ENCODE results near the gene ABCF2. TPM values are rescaled to one million over a fixed set of nuclear protein-coding genes. Genes with fewer than 3 reads are reported as not detected.

Gene ABCF2
- polyA plus RNA-seq, 1 donor (not counting 4 experiments of a cell fraction or from before 2014, with no cell fraction given) = 33.3 TPM

DNA sequence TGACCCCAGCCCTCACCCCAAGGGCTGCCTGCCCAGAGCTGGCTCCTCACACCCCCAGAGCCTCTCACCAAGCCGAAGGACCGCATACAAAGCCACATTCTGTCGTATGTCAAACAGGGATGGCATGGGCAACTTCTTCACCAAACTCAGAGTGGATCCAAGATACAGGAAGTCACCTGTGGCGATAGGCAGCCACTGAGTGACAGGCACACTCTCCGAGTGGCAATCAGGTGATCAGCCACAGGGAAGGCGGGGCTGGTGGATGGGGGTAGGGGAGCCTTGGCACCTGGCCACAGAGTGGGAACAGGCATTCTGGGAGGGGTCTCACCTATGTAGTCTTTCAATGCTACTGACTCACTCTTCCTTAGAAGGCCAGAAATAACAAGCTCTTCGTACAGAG is 32.8 kb downstream of the ABCF2 start:
- Histone ChIP-seq H3K4me2 (ENCODE audit: control insufficient read depth, extremely low read depth, insufficient read depth, low read depth, low read length) (no peak overlapping the region), H3K4me1 (ENCODE audit: control insufficient read depth, extremely low read depth, insufficient read depth, low read length) (no peaks in the 10 kb centered on the region), H3K9ac (ENCODE audit: control insufficient read depth, extremely low read depth, insufficient read depth, low read length) (no peak overlapping the region), H3K4me3 (ENCODE audit: control insufficient read depth in 2 of 3, extremely low read depth in 1 of 3, insufficient read depth in 2 of 3, low read depth in 1 of 3, low read length in 3 of 3) (no peak overlapping the region), H3K79me2 (ENCODE audit: control insufficient read depth, insufficient read depth, low read length) (no peaks in the 10 kb centered on the region), H2AFZ (ENCODE audit: control insufficient read depth, low read length) (no peak overlapping the region), H3K9me3 (ENCODE audit: control insufficient read depth, low read depth, low read length) (no peaks in the 10 kb centered on the region), H3K27ac (ENCODE audit: control insufficient read depth, insufficient read depth, low read length) (no peak overlapping the region), H3K36me3 (ENCODE audit: control insufficient read depth in 2 of 2, extremely low read depth in 1 of 2, insufficient read depth in 2 of 2, low read length in 2 of 2) (no peaks in the 10 kb centered on the region), H3K27me3 (ENCODE audit: control insufficient read depth, extremely low read depth, insufficient read depth, low read length) (peaks cover 41% of the 10 kb centered on the region), H3K9me1 (ENCODE audit: control insufficient read depth, extremely low read depth, insufficient read depth, low read length) (no peaks in the 10 kb centered on the region), H4K20me1 (ENCODE audit: control insufficient read depth, extremely low read depth, insufficient read depth, low read length) (no peaks in the 10 kb centered on the region)
- DNase-seq (ENCODE audit: low read depth, low spot score) = no peak
- TF ChIP-seq EZH2 (IDR thresholded peaks at IDR 0.05; ENCODE audit: low read length) = no peak
- TF ChIP-seq, protein P1, sequence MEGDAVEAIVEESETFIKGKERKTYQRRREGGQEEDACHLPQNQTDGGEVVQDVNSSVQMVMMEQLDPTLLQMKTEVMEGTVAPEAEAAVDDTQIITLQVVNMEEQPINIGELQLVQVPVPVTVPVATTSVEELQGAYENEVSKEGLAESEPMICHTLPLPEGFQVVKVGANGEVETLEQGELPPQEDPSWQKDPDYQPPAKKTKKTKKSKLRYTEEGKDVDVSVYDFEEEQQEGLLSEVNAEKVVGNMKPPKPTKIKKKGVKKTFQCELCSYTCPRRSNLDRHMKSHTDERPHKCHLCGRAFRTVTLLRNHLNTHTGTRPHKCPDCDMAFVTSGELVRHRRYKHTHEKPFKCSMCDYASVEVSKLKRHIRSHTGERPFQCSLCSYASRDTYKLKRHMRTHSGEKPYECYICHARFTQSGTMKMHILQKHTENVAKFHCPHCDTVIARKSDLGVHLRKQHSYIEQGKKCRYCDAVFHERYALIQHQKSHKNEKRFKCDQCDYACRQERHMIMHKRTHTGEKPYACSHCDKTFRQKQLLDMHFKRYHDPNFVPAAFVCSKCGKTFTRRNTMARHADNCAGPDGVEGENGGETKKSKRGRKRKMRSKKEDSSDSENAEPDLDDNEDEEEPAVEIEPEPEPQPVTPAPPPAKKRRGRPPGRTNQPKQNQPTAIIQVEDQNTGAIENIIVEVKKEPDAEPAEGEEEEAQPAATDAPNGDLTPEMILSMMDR (optimal IDR thresholded peaks at IDR 0.05 in 1 of 3, IDR thresholded peaks at IDR 0.05 in 1 of 3, conservative IDR thresholded peaks at IDR 0.05 in 1 of 3; ENCODE audit: extremely low read depth in 1 of 3, insufficient read depth in 2 of 3, low read length in 3 of 3) = no peak
- no peak for FAIRE-seq
- dilution Hi-C loops (cut with MboI; ENCODE audit: extremely low pct_ligation_motif_present, low sequenced_read_pairs) = no loop called here

DNA sequence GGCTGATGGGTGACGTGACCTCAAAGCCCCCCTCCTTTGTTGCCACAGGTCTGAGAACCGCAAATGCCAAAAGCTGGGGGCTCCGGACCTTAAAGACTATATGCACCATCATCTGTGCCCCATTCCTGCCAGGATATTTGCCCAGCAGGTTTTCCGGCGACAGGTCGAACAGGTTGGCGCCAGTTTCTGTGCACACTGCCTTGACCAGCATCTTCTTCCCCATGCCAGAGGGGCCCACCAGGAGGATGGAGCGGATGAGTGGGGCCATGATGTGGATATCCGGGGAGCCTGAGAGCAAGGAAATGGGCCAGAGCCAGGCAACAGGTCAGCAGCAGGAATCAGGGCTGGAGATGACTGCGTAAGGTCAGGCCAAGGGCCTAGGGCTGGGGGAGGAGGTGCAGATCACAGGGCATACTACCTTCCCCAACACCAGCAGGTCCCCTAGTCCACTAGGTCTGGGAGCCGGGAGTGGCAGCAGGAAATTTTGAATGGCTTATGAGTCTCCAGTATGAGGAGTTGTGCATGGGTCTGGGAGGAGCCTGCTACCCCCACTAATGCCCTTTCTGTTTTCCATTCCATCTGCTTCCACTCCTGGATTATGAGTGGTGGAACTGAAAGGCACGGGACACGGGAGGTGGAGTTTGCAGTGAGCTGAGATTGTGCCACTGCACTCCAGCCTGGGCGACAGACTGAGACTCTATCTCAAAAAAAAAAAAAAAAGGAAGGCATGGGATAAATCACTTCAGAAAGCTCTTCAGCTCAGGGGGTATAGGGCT is 33.6 kb downstream of the ABCF2 start:
- Histone ChIP-seq H3K36me3 (ENCODE audit: control insufficient read depth in 2 of 2, extremely low read depth in 1 of 2, insufficient read depth in 2 of 2, low read length in 2 of 2) (no peaks in the 10 kb centered on the region), H3K4me1 (ENCODE audit: control insufficient read depth, extremely low read depth, insufficient read depth, low read length) (no peaks in the 10 kb centered on the region), H3K9ac (ENCODE audit: control insufficient read depth, extremely low read depth, insufficient read depth, low read length) (no peak overlapping the region), H3K27me3 (ENCODE audit: control insufficient read depth, extremely low read depth, insufficient read depth, low read length) (peaks cover 36% of the 10 kb centered on the region), H3K9me1 (ENCODE audit: control insufficient read depth, extremely low read depth, insufficient read depth, low read length) (no peaks in the 10 kb centered on the region), H2AFZ (ENCODE audit: control insufficient read depth, low read length) (no peak overlapping the region), H3K9me3 (ENCODE audit: control insufficient read depth, low read depth, low read length) (no peaks in the 10 kb centered on the region), H3K4me3 (ENCODE audit: control insufficient read depth in 2 of 3, extremely low read depth in 1 of 3, insufficient read depth in 2 of 3, low read depth in 1 of 3, low read length in 3 of 3) (no peak overlapping the region), H3K4me2 (ENCODE audit: control insufficient read depth, extremely low read depth, insufficient read depth, low read depth, low read length) (no peak overlapping the region), H3K79me2 (ENCODE audit: control insufficient read depth, insufficient read depth, low read length) (no peaks in the 10 kb centered on the region), H4K20me1 (ENCODE audit: control insufficient read depth, extremely low read depth, insufficient read depth, low read length) (no peaks in the 10 kb centered on the region), H3K27ac (ENCODE audit: control insufficient read depth, insufficient read depth, low read length) (no peak overlapping the region)
- dilution Hi-C loops (cut with MboI; ENCODE audit: extremely low pct_ligation_motif_present, low sequenced_read_pairs) = no loop called here
- FAIRE-seq (no peak), DNase-seq (ENCODE audit: low read depth, low spot score) (no peak)
- TF ChIP-seq, protein P1 (optimal IDR thresholded peaks at IDR 0.05 in 1 of 3, IDR thresholded peaks at IDR 0.05 in 1 of 3, conservative IDR thresholded peaks at IDR 0.05 in 1 of 3; ENCODE audit: extremely low read depth in 1 of 3, insufficient read depth in 2 of 3, low read length in 3 of 3) = no peak
- TF ChIP-seq EZH2 (IDR thresholded peaks at IDR 0.05; ENCODE audit: low read length) = no peak

Data from keratinocyte (primary cell).